Testis (tissue), 3 donors: ENCODE results near the gene GATB. TPM values are rescaled to one million over a fixed set of nuclear protein-coding genes. Genes with fewer than 3 reads are reported as not detected.

Experiments used
- DNase-seq: peaks from one replicate; pipeline ENCODE4 v3.0.0-alpha.2; 2019
- H3K27ac ChIP-seq, 2 donors: fragments of 200-600 bp; sonication (generic); one replicate each; pipeline ENCODE4 v1.5.1; 2019
- H3K27me3 ChIP-seq: fragments of 200-600 bp; sonication (generic); one replicate; pipeline ENCODE4 v1.5.1; 2019
- H3K36me3 ChIP-seq: fragments of 200-600 bp; sonication (generic); one replicate; pipeline ENCODE4 v1.5.1; 2017; ENCODE audit warnings: low read depth; ENCODE audit errors: missing control alignments
- H3K4me1 ChIP-seq: fragments of 200-600 bp; sonication (generic); one replicate; pipeline ENCODE4 v1.5.1; 2019
- H3K4me3 ChIP-seq, 2 donors: fragments of 200-600 bp; sonication (generic); one replicate each; pipeline ENCODE4 v1.5.1; 2017 to 2019
- H3K9me3 ChIP-seq: fragments of 200-600 bp; sonication (generic); one replicate; pipeline ENCODE4 v1.5.1; 2017
- POLR2A ChIP-seq: fragments of 450-650 bp; IDR thresholded peaks from one replicate; pipeline ENCODE4 v1.6.1; 2017; ENCODE audit warnings: antibody characterized with exemption, mild to moderate bottlenecking, moderate library complexity
- WGBS, 2 donors: methylation state at CpG; one replicate each; pipeline ENCODE4 v1.1.5; 2018; 5-methylcytosine and 5-hydroxymethylcytosine counted together
- intact Hi-C: fragments of 100-400 bp; cut with DNase I; formaldehyde crosslinking; loops from one replicate; pipeline ENCODE4 v1.15.1; 2023; ENCODE audit warnings: low total_unique reads
- polyA plus RNA-seq: library from polyadenylated mRNA; stranded (reverse); fragments of 350-450 nt; fragmentation: Illumina TruSeq; extraction: RNeasy Lipid Tissue Mini Kit (QIAGEN cat#74804); gene quantifications from one replicate; pipeline ENCODE4 v1.2.3, GENCODE V29; 2014; ENCODE audit warnings: low read depth, low replicate concordance; ENCODE audit not compliant: insufficient read depth
- total RNA-seq, 2 donors: library from RNA; depleted of rRNA; stranded (reverse); fragments of >200 nt; gene quantifications; one replicate each; pipeline ENCODE4 v1.2.3, GENCODE V29; 2016
- TF ChIP-seq, protein P1 (sequence below), 3 experiments: fragments of 450-650 bp in 2 of 3; fragments of 200-600 bp in 1 of 3; sonication (generic) in 1 of 3; IDR thresholded peaks; one replicate each; pipeline ENCODE4 v1.5.1; 2016 to 2019; ENCODE audit warnings: antibody characterized with exemption in 3 of 3, mild to moderate bottlenecking in 2 of 3, moderate library complexity in 1 of 3

GATB gene
- total and polyA plus RNA-seq, 3 donors from 2014 or later = 21.9 to 49.4 (median 44.7) TPM

DNA sequence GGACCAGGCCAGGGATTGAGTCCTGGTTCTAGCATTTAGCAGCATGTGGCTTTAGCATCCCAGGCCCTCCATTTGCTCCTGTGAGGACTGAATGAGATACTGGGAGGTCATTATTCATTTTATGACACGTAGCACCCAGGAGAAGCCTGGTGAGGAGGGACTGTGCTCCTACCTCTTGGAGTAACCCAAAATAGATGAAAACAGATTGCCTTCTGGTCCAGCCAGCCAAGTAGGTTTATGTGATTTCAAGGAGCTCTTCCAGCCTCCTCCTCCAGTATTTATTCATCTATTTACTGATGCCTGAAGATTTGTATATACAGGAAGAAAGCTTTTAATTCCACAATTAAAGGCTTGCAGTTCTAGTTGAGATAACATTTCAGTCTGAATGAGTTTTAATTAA is 109.3 kb downstream of the GATB start:
- Histone ChIP-seq H3K36me3 (no peaks in the 10 kb centered on the region), H3K9me3 (no peaks in the 10 kb centered on the region), H3K27me3 (no peaks in the 10 kb centered on the region), H3K27ac (no peak overlapping the region), H3K4me3 (no peak overlapping the region), H3K4me1 (no peaks in the 10 kb centered on the region)
- no peak for DNase-seq
- TF ChIP-seq POLR2A = no peak
- TF ChIP-seq, protein P1, sequence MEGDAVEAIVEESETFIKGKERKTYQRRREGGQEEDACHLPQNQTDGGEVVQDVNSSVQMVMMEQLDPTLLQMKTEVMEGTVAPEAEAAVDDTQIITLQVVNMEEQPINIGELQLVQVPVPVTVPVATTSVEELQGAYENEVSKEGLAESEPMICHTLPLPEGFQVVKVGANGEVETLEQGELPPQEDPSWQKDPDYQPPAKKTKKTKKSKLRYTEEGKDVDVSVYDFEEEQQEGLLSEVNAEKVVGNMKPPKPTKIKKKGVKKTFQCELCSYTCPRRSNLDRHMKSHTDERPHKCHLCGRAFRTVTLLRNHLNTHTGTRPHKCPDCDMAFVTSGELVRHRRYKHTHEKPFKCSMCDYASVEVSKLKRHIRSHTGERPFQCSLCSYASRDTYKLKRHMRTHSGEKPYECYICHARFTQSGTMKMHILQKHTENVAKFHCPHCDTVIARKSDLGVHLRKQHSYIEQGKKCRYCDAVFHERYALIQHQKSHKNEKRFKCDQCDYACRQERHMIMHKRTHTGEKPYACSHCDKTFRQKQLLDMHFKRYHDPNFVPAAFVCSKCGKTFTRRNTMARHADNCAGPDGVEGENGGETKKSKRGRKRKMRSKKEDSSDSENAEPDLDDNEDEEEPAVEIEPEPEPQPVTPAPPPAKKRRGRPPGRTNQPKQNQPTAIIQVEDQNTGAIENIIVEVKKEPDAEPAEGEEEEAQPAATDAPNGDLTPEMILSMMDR (IDR thresholded peaks at IDR 0.05) = no peak
- intact Hi-C loops = no loop called here
- 89 to 96% methylated on average over 1 of the region's 1 CpG for WGBS, 2 donors

- Histone ChIP-seq H3K4me1 (no peaks in the 10 kb centered on the region), H3K4me3 (no peak overlapping the region), H3K27ac (no peak overlapping the region), H3K36me3 (no peaks in the 10 kb centered on the region), H3K27me3 (no peaks in the 10 kb centered on the region), H3K9me3 (no peaks in the 10 kb centered on the region)
- TF ChIP-seq, protein P1 (IDR thresholded peaks at IDR 0.05) = no peak
- no peak for TF ChIP-seq POLR2A
- intact Hi-C loops = no loop called here
- DNase-seq = no peak
- WGBS, 2 donors = 82 to 87% methylated on average over 4 to 13 of the region's 13 CpGs
These were observed 111.3 kb downstream of the GATB start for GRCh38 chr4:151649479-151649878.

- no peaks in the 10 kb centered on the region for H3K9me3 ChIP-seq
- no peaks in the 10 kb centered on the region for H3K4me1 ChIP-seq
- no peak overlapping the region for H3K27ac ChIP-seq
- TF ChIP-seq, protein P1 (IDR thresholded peaks at IDR 0.05) = no peak
- no peak for TF ChIP-seq POLR2A
- H3K27me3 ChIP-seq = no peaks in the 10 kb centered on the region
- DNase-seq = no peak
- H3K4me3 ChIP-seq = no peak overlapping the region
- H3K36me3 ChIP-seq = no peaks in the 10 kb centered on the region
- intact Hi-C loops = no loop called here
- 83 to 91% methylated on average over 3 to 5 of the region's 5 CpGs for WGBS, 2 donors
These were observed 114.5 kb downstream of the GATB start for GRCh38 chr4:151646322-151646721.

DNA sequence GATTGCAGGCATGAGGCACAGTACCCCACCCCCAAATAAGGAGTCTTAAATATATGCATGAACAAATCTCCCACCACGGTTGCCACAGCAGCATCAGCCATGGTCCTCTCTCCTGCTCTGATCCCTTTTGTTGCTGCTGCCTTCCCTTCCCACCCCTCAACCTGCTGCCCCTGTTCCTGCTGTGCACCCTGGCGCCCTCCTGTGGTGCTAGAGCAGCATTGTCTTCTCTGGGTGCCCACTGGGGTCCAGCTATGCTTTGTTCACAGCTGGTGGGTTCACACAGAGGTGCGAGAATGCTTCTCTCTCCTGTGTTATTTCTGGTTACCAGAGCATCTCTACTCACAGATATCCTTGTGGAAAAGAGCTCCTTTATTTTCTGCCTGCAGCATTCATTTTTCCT is 116.2 kb downstream of the GATB start:
- H3K4me1 ChIP-seq = no peaks in the 10 kb centered on the region
- intact Hi-C loops = no loop called here
- no peak overlapping the region for H3K27ac ChIP-seq
- 51 to 53% methylated on average over 3 of the region's 3 CpGs for WGBS, 2 donors
- H3K4me3 ChIP-seq = no peak overlapping the region
- DNase-seq = peak; percentile 54
- no peaks in the 10 kb centered on the region for H3K36me3 ChIP-seq
- H3K9me3 ChIP-seq = no peaks in the 10 kb centered on the region
- TF ChIP-seq, protein P1 (IDR thresholded peaks at IDR 0.05) = no peak
- no peak for TF ChIP-seq POLR2A
- H3K27me3 ChIP-seq = no peaks in the 10 kb centered on the region

GRCh38 chr4:151643564-151643963 is 117.2 kb downstream of the GATB start:
- no peaks in the 10 kb centered on the region for H3K9me3 ChIP-seq
- H3K27ac ChIP-seq = no peak overlapping the region
- H3K27me3 ChIP-seq = no peaks in the 10 kb centered on the region
- H3K4me3 ChIP-seq = no peak overlapping the region
- intact Hi-C loops = no loop called here
- H3K36me3 ChIP-seq = no peaks in the 10 kb centered on the region
- DNase-seq = no peak
- H3K4me1 ChIP-seq = no peaks in the 10 kb centered on the region
- WGBS, 2 donors = 93 to 97% methylated on average over 4 of the region's 4 CpGs
- no peak for TF ChIP-seq POLR2A
- TF ChIP-seq, protein P1 (IDR thresholded peaks at IDR 0.05) = no peak
